ENCODE data around the gene GBX1.

- TF ChIP-seq POLR2AphosphoS5 (IDR thresholded peaks at IDR 0.05) (no peak), CTCF (IDR thresholded peaks at IDR 0.05) (peak; percentile 88 to 96)
Observed at GRCh38 chr7:151123822-151124464, 43.6 kb downstream of the GBX1 start.

Data from suprapubic skin (tissue), 3 donors.